Testis (tissue), 3 donors: ENCODE results near the gene ANKS1B. TPM values are rescaled to one million over a fixed set of nuclear protein-coding genes. Genes with fewer than 3 reads are reported as not detected.
A peak's percentile ranks its signal among the peaks of the same experiment; 100 is the strongest.
"Not testable (repeated sequence)": the region's sequence is repeated elsewhere in the genome, so short reads cannot be mapped to it uniquely, and the experiment has no call there.

Experiments used
- DNase-seq: peaks from one replicate; pipeline ENCODE4 v3.0.0-alpha.2; 2019
- H3K27ac ChIP-seq, 2 donors: fragments of 200-600 bp; sonication (generic); one replicate each; pipeline ENCODE4 v1.5.1; 2019
- H3K27me3 ChIP-seq: fragments of 200-600 bp; sonication (generic); one replicate; pipeline ENCODE4 v1.5.1; 2019
- H3K36me3 ChIP-seq: fragments of 200-600 bp; sonication (generic); one replicate; pipeline ENCODE4 v1.5.1; 2017; ENCODE audit warnings: low read depth; ENCODE audit errors: missing control alignments
- H3K4me1 ChIP-seq: fragments of 200-600 bp; sonication (generic); one replicate; pipeline ENCODE4 v1.5.1; 2019
- H3K4me3 ChIP-seq, 2 donors: fragments of 200-600 bp; sonication (generic); one replicate each; pipeline ENCODE4 v1.5.1; 2017 to 2019
- H3K9me3 ChIP-seq: fragments of 200-600 bp; sonication (generic); one replicate; pipeline ENCODE4 v1.5.1; 2017
- POLR2A ChIP-seq: fragments of 450-650 bp; IDR thresholded peaks from one replicate; pipeline ENCODE4 v1.6.1; 2017; ENCODE audit warnings: antibody characterized with exemption, mild to moderate bottlenecking, moderate library complexity
- WGBS, 2 donors: methylation state at CpG; one replicate each; pipeline ENCODE4 v1.1.5; 2018; 5-methylcytosine and 5-hydroxymethylcytosine counted together
- intact Hi-C: fragments of 100-400 bp; cut with DNase I; formaldehyde crosslinking; loops from one replicate; pipeline ENCODE4 v1.15.1; 2023; ENCODE audit warnings: low total_unique reads
- polyA plus RNA-seq: library from polyadenylated mRNA; stranded (reverse); fragments of 350-450 nt; fragmentation: Illumina TruSeq; extraction: RNeasy Lipid Tissue Mini Kit (QIAGEN cat#74804); gene quantifications from one replicate; pipeline ENCODE4 v1.2.3, GENCODE V29; 2014; ENCODE audit warnings: low read depth, low replicate concordance; ENCODE audit not compliant: insufficient read depth
- total RNA-seq, 2 donors: library from RNA; depleted of rRNA; stranded (reverse); fragments of >200 nt; gene quantifications; one replicate each; pipeline ENCODE4 v1.2.3, GENCODE V29; 2016
- TF ChIP-seq, protein P1 (sequence below), 3 experiments: fragments of 450-650 bp in 2 of 3; fragments of 200-600 bp in 1 of 3; sonication (generic) in 1 of 3; IDR thresholded peaks; one replicate each; pipeline ENCODE4 v1.5.1; 2016 to 2019; ENCODE audit warnings: antibody characterized with exemption in 3 of 3, mild to moderate bottlenecking in 2 of 3, moderate library complexity in 1 of 3

ANKS1B gene
- total and polyA plus RNA-seq, 3 donors from 2014 or later = 26.8 to 58.2 (median 30.9) TPM

DNA sequence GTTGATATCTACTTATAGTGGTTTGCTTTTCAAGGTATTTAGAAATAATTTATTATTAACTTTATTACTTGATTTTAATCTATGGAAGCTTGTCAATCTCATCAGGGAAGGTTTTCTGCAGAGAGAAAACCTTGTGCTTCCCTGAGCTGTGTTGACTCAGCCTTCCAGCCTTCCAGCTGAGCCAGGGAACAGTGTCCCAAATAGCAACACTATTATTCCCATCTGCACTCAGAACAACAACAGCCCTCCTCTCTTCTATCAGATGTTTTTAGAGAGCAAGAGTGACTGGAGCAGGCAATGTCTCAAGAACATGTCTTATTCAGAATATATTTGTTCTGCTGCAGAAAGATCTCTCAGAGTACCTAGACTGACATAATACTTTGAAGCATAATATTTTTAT, 727.1 kb downstream of the ANKS1B start:
- Histone ChIP-seq H3K9me3 (no peaks in the 10 kb centered on the region), H3K4me1 (no peaks in the 10 kb centered on the region), H3K36me3 (no peaks in the 10 kb centered on the region), H3K27ac (no peak overlapping the region), H3K4me3 (no peak overlapping the region), H3K27me3 (no peaks in the 10 kb centered on the region)
- TF ChIP-seq, protein P1, sequence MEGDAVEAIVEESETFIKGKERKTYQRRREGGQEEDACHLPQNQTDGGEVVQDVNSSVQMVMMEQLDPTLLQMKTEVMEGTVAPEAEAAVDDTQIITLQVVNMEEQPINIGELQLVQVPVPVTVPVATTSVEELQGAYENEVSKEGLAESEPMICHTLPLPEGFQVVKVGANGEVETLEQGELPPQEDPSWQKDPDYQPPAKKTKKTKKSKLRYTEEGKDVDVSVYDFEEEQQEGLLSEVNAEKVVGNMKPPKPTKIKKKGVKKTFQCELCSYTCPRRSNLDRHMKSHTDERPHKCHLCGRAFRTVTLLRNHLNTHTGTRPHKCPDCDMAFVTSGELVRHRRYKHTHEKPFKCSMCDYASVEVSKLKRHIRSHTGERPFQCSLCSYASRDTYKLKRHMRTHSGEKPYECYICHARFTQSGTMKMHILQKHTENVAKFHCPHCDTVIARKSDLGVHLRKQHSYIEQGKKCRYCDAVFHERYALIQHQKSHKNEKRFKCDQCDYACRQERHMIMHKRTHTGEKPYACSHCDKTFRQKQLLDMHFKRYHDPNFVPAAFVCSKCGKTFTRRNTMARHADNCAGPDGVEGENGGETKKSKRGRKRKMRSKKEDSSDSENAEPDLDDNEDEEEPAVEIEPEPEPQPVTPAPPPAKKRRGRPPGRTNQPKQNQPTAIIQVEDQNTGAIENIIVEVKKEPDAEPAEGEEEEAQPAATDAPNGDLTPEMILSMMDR (IDR thresholded peaks at IDR 0.05) = no peak
- no peak for TF ChIP-seq POLR2A
- intact Hi-C loops = no loop called here
- no peak for DNase-seq

DNA sequence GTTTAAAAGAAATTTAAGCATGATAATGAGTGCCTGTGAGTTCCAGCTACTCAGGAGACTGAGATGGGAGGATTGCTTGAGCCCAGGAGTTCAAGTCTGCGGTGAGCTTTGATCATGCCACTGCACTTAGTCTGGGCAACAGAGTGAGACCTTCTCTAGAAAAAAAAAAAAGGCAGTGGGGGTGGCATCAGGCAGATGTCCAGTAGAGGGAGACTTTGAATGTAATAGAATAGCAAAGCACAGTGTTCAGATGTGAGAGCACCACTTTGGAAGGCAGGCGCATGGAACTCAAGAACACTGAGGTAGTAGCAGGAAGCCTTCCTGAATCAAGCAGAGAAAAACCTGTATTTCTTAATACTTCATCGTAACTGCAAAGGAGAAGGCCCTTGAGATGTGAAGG, 731.7 kb downstream of the ANKS1B start:
- 73 to 96% methylated on average over 3 of the region's 3 CpGs for WGBS, 2 donors
- intact Hi-C loops = no loop called here
- TF ChIP-seq, protein P1 (IDR thresholded peaks at IDR 0.05) = peak in 1 of 3 experiments; percentile 20
- TF ChIP-seq POLR2A = no peak
- no peaks in the 10 kb centered on the region for H3K36me3 ChIP-seq
- H3K27me3 ChIP-seq = no peaks in the 10 kb centered on the region
- no peaks in the 10 kb centered on the region for H3K4me1 ChIP-seq
- DNase-seq = no peak
- H3K4me3 ChIP-seq = no peak overlapping the region
- H3K27ac ChIP-seq = no peak overlapping the region
- no peaks in the 10 kb centered on the region for H3K9me3 ChIP-seq

DNA sequence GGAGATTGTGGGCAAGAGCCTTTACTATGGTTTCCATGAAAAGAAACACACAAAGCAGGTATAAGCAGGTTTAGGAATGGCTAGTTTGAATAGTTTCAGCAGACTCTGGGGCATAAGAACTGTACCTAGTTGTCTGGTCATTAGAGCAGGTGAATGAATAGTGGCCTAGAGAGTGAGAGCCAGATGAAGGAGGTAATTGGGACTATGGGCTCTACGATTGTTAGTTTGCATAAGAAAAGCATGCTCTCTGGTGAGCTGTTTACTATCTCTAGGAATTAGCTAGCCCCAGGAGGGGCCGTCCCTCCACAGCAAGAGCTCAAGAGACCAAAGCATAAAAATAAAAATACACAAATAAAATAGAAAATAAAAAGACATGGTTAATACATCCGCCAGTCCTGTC, 734.6 kb downstream of the ANKS1B start:
- H3K4me1 ChIP-seq = no peaks in the 10 kb centered on the region
- no peaks in the 10 kb centered on the region for H3K27me3 ChIP-seq
- intact Hi-C loops = no loop called here
- no peak overlapping the region for H3K4me3 ChIP-seq
- 81 to 94% methylated on average over 3 of the region's 3 CpGs for WGBS, 2 donors
- no peaks in the 10 kb centered on the region for H3K9me3 ChIP-seq
- TF ChIP-seq, protein P1 (IDR thresholded peaks at IDR 0.05) = no peak
- no peak for TF ChIP-seq POLR2A
- H3K27ac ChIP-seq = no peak overlapping the region
- no peaks in the 10 kb centered on the region for H3K36me3 ChIP-seq
- DNase-seq = no peak

- Histone ChIP-seq H3K4me3 (no peak overlapping the region), H3K27ac (no peak overlapping the region), H3K36me3 (no peaks in the 10 kb centered on the region), H3K9me3 (no peaks in the 10 kb centered on the region), H3K27me3 (no peaks in the 10 kb centered on the region), H3K4me1 (no peaks in the 10 kb centered on the region)
- peak; percentile 22 for DNase-seq
- TF ChIP-seq POLR2A = no peak
- TF ChIP-seq, protein P1 (IDR thresholded peaks at IDR 0.05) = no peak
- WGBS, 2 donors = 50 to 65% methylated on average over 4 of the region's 4 CpGs
- intact Hi-C loops = no loop called here
Measured at GRCh38 chr12:99249543-99249942, 735.2 kb downstream of the ANKS1B start.

GRCh38 chr12:99237907-99238538, 746.7 kb downstream of the ANKS1B start:
- H3K36me3 ChIP-seq, intact Hi-C loops, H3K27ac ChIP-seq, H3K4me1 ChIP-seq, H3K27me3 ChIP-seq, H3K4me3 ChIP-seq, H3K9me3 ChIP-seq, DNase-seq: not testable (repeated sequence)
- 64 to 75% methylated on average over 6 to 7 of the region's 7 CpGs for WGBS, 2 donors
